Smooth muscle cell (in vitro differentiated cells): ENCODE measurements around the gene RFNG. TPM values are rescaled to one million over a fixed set of nuclear protein-coding genes. Genes with fewer than 3 reads are reported as not detected.

Source experiments
- DNase-seq: peaks from one replicate; lab custom pipeline; 2025; ENCODE audit not compliant: unreplicated experiment; lab: John Stamatoyannopoulos, UW
- H2AFZ ChIP-seq: fragments of 200-600 bp; sonication (generic); 2 replicates; pipeline ENCODE4 v1.6.0; 2016; ENCODE audit warnings: antibody characterized with exemption, low read depth, mild to moderate bottlenecking
- H3F3A ChIP-seq: fragments of 200-600 bp; sonication (generic); 2 replicates; pipeline ENCODE4 v1.6.0; 2017; ENCODE audit warnings: antibody characterized with exemption, low read depth
- H3K27ac ChIP-seq: fragments of 200-600 bp; sonication (generic); 2 replicates; pipeline ENCODE4 v1.5.1; 2016; ENCODE audit warnings: low read depth, mild to moderate bottlenecking
- H3K27me3 ChIP-seq: fragments of 200-600 bp; sonication (generic); 2 replicates; pipeline ENCODE4 v1.6.1; 2016; ENCODE audit warnings: low read depth, mild to moderate bottlenecking
- H3K36me3 ChIP-seq: fragments of 200-600 bp; sonication (generic); 2 replicates; pipeline ENCODE4 v1.5.1; 2016; ENCODE audit warnings: low read depth
- H3K4me1 ChIP-seq: fragments of 200-600 bp; sonication (generic); 2 replicates; pipeline ENCODE4 v1.5.1; 2016; ENCODE audit warnings: low read depth
- H3K4me2 ChIP-seq: fragments of 200-600 bp; sonication (generic); 2 replicates; pipeline ENCODE4 v1.6.0; 2016; ENCODE audit warnings: mild to moderate bottlenecking
- H3K4me3 ChIP-seq: fragments of 200-600 bp; sonication (generic); 2 replicates; pipeline ENCODE4 v1.5.1; 2016; ENCODE audit warnings: mild to moderate bottlenecking
- H3K79me2 ChIP-seq: fragments of 200-600 bp; sonication (generic); 2 replicates; pipeline ENCODE4 v1.6.0; 2016; ENCODE audit warnings: low read depth, mild to moderate bottlenecking
- H3K9ac ChIP-seq: fragments of 200-600 bp; sonication (generic); 2 replicates; pipeline ENCODE4 v1.6.0; 2016; ENCODE audit warnings: low read depth
- H3K9me3 ChIP-seq: fragments of 200-600 bp; sonication (generic); replicated peaks from 2 replicates; pipeline ENCODE4 v1.5.1; 2016; ENCODE audit warnings: low read depth
- H4K20me1 ChIP-seq: fragments of 200-600 bp; sonication (generic); 2 replicates; pipeline ENCODE4 v1.6.0; 2016; ENCODE audit warnings: low read depth
- CTCF ChIP-seq: fragments of 200-600 bp; sonication (generic); IDR thresholded peaks from 2 replicates; pipeline ENCODE4 v1.5.1; 2017; ENCODE audit warnings: borderline replicate concordance, mild to moderate bottlenecking, antibody characterized with exemption; ENCODE audit not compliant: insufficient read depth, poor library complexity, severe bottlenecking
- WGBS: methylation state at CpG from one replicate; pipeline ENCODE4 v1.1.7; 2016; ENCODE audit warnings: low lambda C conversion rate; 5-methylcytosine and 5-hydroxymethylcytosine counted together
- polyA plus RNA-seq: library from polyadenylated mRNA; unstranded; fragments of >200 nt; fragmentation: Nextera tagmentation; extraction: Ambion mirVana; gene quantifications from 2 replicates; pipeline ENCODE4 v1.2.1, GENCODE V29; 2016
- total RNA-seq: library from RNA; depleted of rRNA; stranded (reverse); fragments of >200 nt; gene quantifications from 2 replicates; pipeline ENCODE4 v1.2.3, GENCODE V29; 2014

RFNG gene
- total and polyA plus RNA-seq, 2 experiments from 2014 or later: 27.1 to 54.9 TPM

- Histone ChIP-seq H3K36me3 (no peaks in the 10 kb centered on the region), H2AFZ (no peak overlapping the region), H3K4me2 (no peak overlapping the region), H3K27ac (no peak overlapping the region), H3K27me3 (no peaks in the 10 kb centered on the region), H3K79me2 (no peaks in the 10 kb centered on the region), H4K20me1 (no peaks in the 10 kb centered on the region), H3K9me3 (no peaks in the 10 kb centered on the region), H3F3A (no peaks in the 10 kb centered on the region), H3K4me1 (peaks cover 6% of the 10 kb centered on the region), H3K9ac (no peak overlapping the region), H3K4me3 (no peak overlapping the region)
- DNase-seq: no peak
- no peak for TF ChIP-seq CTCF
- 95% methylated on average over 22 of the region's 26 CpGs for WGBS
Observed at GRCh38 chr17:82008258-82008940, 43.2 kb downstream of the RFNG start.

GRCh38 chr17:82007495-82008257 is 43.9 kb downstream of the RFNG start:
- H3K27ac ChIP-seq: no peak overlapping the region
- H3K9ac ChIP-seq: no peak overlapping the region
- no peaks in the 10 kb centered on the region for H3K36me3 ChIP-seq
- H3F3A ChIP-seq: peaks cover 7% of the 10 kb centered on the region
- no peaks in the 10 kb centered on the region for H3K9me3 ChIP-seq
- no peaks in the 10 kb centered on the region for H3K79me2 ChIP-seq
- H3K4me3 ChIP-seq: no peak overlapping the region
- no peak overlapping the region for H3K4me2 ChIP-seq
- no peak for DNase-seq
- H3K27me3 ChIP-seq: no peaks in the 10 kb centered on the region
- no peak for TF ChIP-seq CTCF
- H3K4me1 ChIP-seq: peaks cover 6% of the 10 kb centered on the region
- H2AFZ ChIP-seq: no peak overlapping the region
- 96% methylated on average over 30 of the region's 30 CpGs for WGBS
- H4K20me1 ChIP-seq: no peaks in the 10 kb centered on the region

- no peaks in the 10 kb centered on the region for H3K79me2 ChIP-seq
- WGBS: 88% methylated on average over 6 of the region's 6 CpGs
- H3K4me2 ChIP-seq: no peak overlapping the region
- H3K4me3 ChIP-seq: no peak overlapping the region
- no peak for DNase-seq
- no peaks in the 10 kb centered on the region for H4K20me1 ChIP-seq
- H3K4me1 ChIP-seq: peaks cover 6% of the 10 kb centered on the region
- H3K27ac ChIP-seq: no peak overlapping the region
- no peaks in the 10 kb centered on the region for H3K36me3 ChIP-seq
- H3K9ac ChIP-seq: no peak overlapping the region
- no peak overlapping the region for H2AFZ ChIP-seq
- H3F3A ChIP-seq: peaks cover 12% of the 10 kb centered on the region
- no peaks in the 10 kb centered on the region for H3K9me3 ChIP-seq
- no peaks in the 10 kb centered on the region for H3K27me3 ChIP-seq
- no peak for TF ChIP-seq CTCF
Observed at GRCh38 chr17:82007228-82007494, 44.5 kb downstream of the RFNG start.
